Measurements from ENCODE around the gene CGB7.
A peak's percentile ranks its signal among the peaks of the same experiment; 100 is the strongest.
"Not testable (repeated sequence)": the region's sequence is repeated elsewhere in the genome, so short reads cannot be mapped to it uniquely, and the experiment has no call there.

Gene CGB7

DNA sequence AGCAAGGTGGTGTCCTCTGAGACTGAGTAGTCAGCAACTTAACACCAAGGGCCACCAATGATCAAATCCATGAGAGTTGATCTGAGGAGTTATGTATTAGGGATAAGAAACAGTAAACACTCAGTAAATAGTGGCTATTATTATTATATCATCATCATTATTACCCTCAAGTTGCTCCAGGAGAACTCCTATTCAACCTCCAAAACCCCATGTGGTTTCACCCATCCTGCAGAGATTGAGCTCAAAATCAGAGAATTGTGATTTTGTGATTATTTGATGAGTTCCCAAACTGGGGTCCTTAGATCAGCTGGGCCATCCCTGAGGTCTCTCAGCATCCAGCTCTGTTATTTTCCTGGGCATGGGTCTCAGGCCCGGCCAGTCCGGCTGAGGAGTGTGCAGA, 3.5 kb upstream of the CGB7 start:
- TF ChIP-seq EZH2 (IDR thresholded peaks at IDR 0.05; ENCODE audit: borderline replicate concordance, low read depth, low read length, severe bottlenecking), result no peak
- TF ChIP-seq, protein P1, sequence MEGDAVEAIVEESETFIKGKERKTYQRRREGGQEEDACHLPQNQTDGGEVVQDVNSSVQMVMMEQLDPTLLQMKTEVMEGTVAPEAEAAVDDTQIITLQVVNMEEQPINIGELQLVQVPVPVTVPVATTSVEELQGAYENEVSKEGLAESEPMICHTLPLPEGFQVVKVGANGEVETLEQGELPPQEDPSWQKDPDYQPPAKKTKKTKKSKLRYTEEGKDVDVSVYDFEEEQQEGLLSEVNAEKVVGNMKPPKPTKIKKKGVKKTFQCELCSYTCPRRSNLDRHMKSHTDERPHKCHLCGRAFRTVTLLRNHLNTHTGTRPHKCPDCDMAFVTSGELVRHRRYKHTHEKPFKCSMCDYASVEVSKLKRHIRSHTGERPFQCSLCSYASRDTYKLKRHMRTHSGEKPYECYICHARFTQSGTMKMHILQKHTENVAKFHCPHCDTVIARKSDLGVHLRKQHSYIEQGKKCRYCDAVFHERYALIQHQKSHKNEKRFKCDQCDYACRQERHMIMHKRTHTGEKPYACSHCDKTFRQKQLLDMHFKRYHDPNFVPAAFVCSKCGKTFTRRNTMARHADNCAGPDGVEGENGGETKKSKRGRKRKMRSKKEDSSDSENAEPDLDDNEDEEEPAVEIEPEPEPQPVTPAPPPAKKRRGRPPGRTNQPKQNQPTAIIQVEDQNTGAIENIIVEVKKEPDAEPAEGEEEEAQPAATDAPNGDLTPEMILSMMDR (IDR thresholded peaks at IDR 0.05; ENCODE audit: borderline replicate concordance, extremely low read depth, low read length, poor library complexity, severe bottlenecking), result no peak
- no peak overlapping the region for H3K4me3 ChIP-seq (ENCODE audit: low read depth in 1 of 2, low read length in 2 of 2)
- no peaks in the 10 kb centered on the region for H3K4me1 ChIP-seq (ENCODE audit: insufficient read depth, low read length)
- peaks cover 9% of the 10 kb centered on the region for H3K27me3 ChIP-seq (ENCODE audit: insufficient read depth, low read length, poor library complexity)
- no peak overlapping the region for H3K9ac ChIP-seq (ENCODE audit: low read depth, low read length)
- DNase-seq, result no peak
- H3K9me3 ChIP-seq (ENCODE audit: insufficient read depth, low read length, severe bottlenecking), result no peaks in the 10 kb centered on the region
- H3K79me2 ChIP-seq (ENCODE audit: insufficient read depth, low read length), result no peaks in the 10 kb centered on the region
- H2AFZ ChIP-seq (ENCODE audit: low read depth, low read length), result no peak overlapping the region
- ATAC-seq (ENCODE audit: insufficient read depth, low read depth), result no peak
- H3K27ac ChIP-seq (ENCODE audit: low read length), result no peak overlapping the region
- H3K36me3 ChIP-seq (ENCODE audit: insufficient read depth, low read length), result no peaks in the 10 kb centered on the region
- H3K4me2 ChIP-seq (ENCODE audit: insufficient read depth, low read length), result no peak overlapping the region
- H4K20me1 ChIP-seq (ENCODE audit: insufficient read depth, low read length), result no peaks in the 10 kb centered on the region

DNA sequence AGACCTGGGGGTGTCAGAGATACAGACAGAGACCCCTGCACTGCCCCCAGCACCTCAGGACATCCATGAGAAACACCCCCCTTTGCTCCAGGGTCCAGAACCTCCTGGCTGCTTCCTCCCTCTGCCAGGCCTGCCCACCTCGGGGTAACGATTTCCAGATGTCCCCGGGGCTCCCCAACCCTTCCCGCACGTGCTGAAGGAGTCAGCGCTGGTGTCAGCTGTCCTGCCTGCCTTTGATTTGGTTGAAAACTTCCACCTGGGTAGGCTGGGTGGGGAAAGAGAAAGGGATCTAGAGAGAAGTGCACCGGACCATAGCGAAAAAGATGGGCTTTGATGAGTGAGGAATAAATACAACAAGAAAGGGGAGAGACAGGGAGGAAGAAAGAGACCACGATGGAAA, 1.5 kb upstream of the CGB7 start:
- no peaks in the 10 kb centered on the region for H3K36me3 ChIP-seq (ENCODE audit: insufficient read depth, low read length)
- peaks cover 4% of the 10 kb centered on the region for H3K27me3 ChIP-seq (ENCODE audit: insufficient read depth, low read length, poor library complexity)
- H3K27ac ChIP-seq (ENCODE audit: low read length), result no peak overlapping the region
- no peak overlapping the region for H2AFZ ChIP-seq (ENCODE audit: low read depth, low read length)
- no peak overlapping the region for H3K4me3 ChIP-seq (ENCODE audit: low read depth in 1 of 2, low read length in 2 of 2)
- H4K20me1 ChIP-seq (ENCODE audit: insufficient read depth, low read length), result no peaks in the 10 kb centered on the region
- no peak overlapping the region for H3K4me2 ChIP-seq (ENCODE audit: insufficient read depth, low read length)
- ATAC-seq (ENCODE audit: insufficient read depth, low read depth) (no peak), DNase-seq (no peak)
- H3K79me2 ChIP-seq (ENCODE audit: insufficient read depth, low read length), result no peaks in the 10 kb centered on the region
- TF ChIP-seq, protein P1 (IDR thresholded peaks at IDR 0.05; ENCODE audit: borderline replicate concordance, extremely low read depth, low read length, poor library complexity, severe bottlenecking), result no peak
- TF ChIP-seq EZH2 (IDR thresholded peaks at IDR 0.05; ENCODE audit: borderline replicate concordance, low read depth, low read length, severe bottlenecking), result no peak
- H3K9me3 ChIP-seq (ENCODE audit: insufficient read depth, low read length, severe bottlenecking), result no peaks in the 10 kb centered on the region
- H3K4me1 ChIP-seq (ENCODE audit: insufficient read depth, low read length), result no peaks in the 10 kb centered on the region
- no peak overlapping the region for H3K9ac ChIP-seq (ENCODE audit: low read depth, low read length)

DNA sequence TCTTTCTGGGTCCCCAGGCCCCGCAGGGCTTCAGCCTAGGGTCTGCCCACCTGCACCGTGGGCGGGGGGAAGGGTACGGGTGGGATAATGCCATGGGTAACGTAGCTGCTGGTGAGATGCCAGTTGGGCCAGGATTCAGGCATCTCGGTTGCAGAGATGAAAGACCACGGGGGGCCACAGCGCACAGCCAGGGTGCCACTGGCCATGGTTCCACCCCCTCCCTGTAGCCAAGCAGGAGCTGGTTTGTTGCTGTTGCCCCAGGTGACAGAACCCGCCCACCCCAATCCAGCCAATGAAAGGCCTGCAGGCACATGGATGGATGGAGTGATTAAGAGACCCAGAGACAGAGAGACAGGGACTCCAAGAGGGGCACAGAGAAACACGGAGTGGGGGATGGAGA, 1.0 kb upstream of the CGB7 start:
- H3K79me2 ChIP-seq (ENCODE audit: insufficient read depth, low read length), result no peaks in the 10 kb centered on the region
- DNase-seq, result peak; percentile 20
- no peak for ATAC-seq (ENCODE audit: insufficient read depth, low read depth)
- H3K9me3 ChIP-seq (ENCODE audit: insufficient read depth, low read length, severe bottlenecking), result no peaks in the 10 kb centered on the region
- no peaks in the 10 kb centered on the region for H3K4me1 ChIP-seq (ENCODE audit: insufficient read depth, low read length)
- TF ChIP-seq EZH2 (IDR thresholded peaks at IDR 0.05; ENCODE audit: borderline replicate concordance, low read depth, low read length, severe bottlenecking), result no peak
- TF ChIP-seq, protein P1 (IDR thresholded peaks at IDR 0.05; ENCODE audit: borderline replicate concordance, extremely low read depth, low read length, poor library complexity, severe bottlenecking), result no peak
- H3K9ac ChIP-seq (ENCODE audit: low read depth, low read length), result no peak overlapping the region
- no peak overlapping the region for H2AFZ ChIP-seq (ENCODE audit: low read depth, low read length)
- no peak overlapping the region for H3K4me3 ChIP-seq (ENCODE audit: low read depth in 1 of 2, low read length in 2 of 2)
- peaks cover 4% of the 10 kb centered on the region for H3K27me3 ChIP-seq (ENCODE audit: insufficient read depth, low read length, poor library complexity)
- no peaks in the 10 kb centered on the region for H3K36me3 ChIP-seq (ENCODE audit: insufficient read depth, low read length)
- no peaks in the 10 kb centered on the region for H4K20me1 ChIP-seq (ENCODE audit: insufficient read depth, low read length)
- H3K4me2 ChIP-seq (ENCODE audit: insufficient read depth, low read length), result no peak overlapping the region
- H3K27ac ChIP-seq (ENCODE audit: low read length), result no peak overlapping the region

DNA sequence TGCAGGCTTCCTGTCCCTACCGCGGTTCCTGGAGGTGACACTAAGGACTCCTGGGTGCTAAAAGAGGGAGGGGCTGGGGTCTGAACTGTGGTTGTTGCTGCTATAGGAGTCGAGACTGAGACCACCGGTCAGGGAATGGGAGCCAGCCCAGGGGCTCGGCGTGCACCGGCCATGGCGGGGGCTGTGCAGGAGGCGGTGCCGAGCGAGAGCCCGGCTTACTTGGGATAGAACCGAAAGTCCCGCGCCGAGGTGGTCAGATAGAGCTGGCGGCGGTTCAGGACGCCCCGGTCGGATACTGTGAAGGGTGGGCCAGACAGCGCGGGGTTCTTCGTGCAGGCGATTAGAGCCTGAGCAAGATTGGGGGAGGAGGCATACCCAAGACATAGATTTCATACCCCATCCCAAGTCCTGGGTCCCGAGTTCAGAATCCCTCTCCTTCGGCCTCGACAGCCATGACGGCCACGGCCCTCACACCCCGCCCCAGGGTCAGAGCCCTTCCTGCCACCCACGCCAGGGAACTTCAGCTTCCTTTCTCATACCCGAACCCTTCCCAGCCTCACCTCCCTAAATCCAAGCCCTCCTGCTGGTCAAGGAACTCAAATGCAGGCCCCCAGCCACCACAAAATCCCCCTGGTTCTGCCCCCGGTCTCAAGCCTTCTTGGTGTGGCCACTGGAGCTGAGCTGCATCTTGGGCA, 500 bp downstream of the CGB7 start:
- not testable (repeated sequence) for H3K4me3 ChIP-seq (ENCODE audit: low read depth in 1 of 2, low read length in 2 of 2); H3K27ac ChIP-seq (ENCODE audit: low read length); H3K79me2 ChIP-seq (ENCODE audit: insufficient read depth, low read length); DNase-seq; H4K20me1 ChIP-seq (ENCODE audit: insufficient read depth, low read length); H3K9me3 ChIP-seq (ENCODE audit: insufficient read depth, low read length, severe bottlenecking); H3K4me1 ChIP-seq (ENCODE audit: insufficient read depth, low read length); H3K36me3 ChIP-seq (ENCODE audit: insufficient read depth, low read length); H3K4me2 ChIP-seq (ENCODE audit: insufficient read depth, low read length); H3K9ac ChIP-seq (ENCODE audit: low read depth, low read length); H2AFZ ChIP-seq (ENCODE audit: low read depth, low read length); ATAC-seq (ENCODE audit: insufficient read depth, low read depth); H3K27me3 ChIP-seq (ENCODE audit: insufficient read depth, low read length, poor library complexity)
